COLO668 (cell line): Measurements from ENCODE around the gene RPF1.
"Not testable (repeated sequence)": the region's sequence is repeated elsewhere in the genome, so short reads cannot be mapped to it uniquely, and the experiment has no call there.

Source experiments
- DNase-seq: peaks from one replicate; lab custom pipeline; 2025; ENCODE audit not compliant: unreplicated experiment; lab: John Stamatoyannopoulos, UW

RPF1 gene

DNA sequence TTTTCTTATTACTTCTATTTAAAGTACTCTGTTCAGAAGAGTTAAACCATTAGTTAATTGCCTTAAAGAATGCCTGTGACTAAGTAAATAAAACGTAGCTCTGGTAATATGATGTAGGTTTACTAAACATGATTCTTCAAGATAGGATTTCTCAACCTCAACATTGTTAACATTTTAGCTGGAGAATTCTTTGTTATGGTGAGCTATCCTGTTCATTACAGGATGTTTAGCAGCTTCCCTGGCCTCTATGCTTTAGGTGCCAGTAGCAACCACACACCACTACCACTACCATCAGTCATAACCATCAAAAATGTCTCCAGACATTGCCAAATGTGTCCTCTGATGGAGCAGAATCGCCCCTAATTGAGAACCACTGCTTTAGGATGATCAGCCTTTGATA, 10.7 kb downstream of the RPF1 start:
- DNase-seq: no peak

DNA sequence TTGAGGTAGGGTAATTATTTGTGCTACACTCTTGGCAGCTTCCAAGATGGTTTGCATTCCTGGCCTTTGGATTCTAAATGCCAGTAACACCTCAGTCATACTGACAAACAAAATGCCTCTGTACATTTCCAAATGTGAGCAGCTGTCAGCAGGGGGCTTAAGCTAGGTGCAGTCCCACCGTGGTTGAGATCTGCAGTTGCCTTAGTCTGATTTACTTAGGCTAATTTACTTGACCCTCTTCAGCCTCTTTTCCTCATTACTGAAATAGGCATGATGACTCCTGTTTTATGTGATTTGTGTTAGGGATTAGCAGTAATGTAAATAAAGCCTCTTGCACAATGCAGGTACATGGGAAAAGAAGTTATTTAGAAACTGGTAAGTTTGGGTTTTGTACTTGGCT, 13.7 kb downstream of the RPF1 start:
- DNase-seq: no peak

DNA sequence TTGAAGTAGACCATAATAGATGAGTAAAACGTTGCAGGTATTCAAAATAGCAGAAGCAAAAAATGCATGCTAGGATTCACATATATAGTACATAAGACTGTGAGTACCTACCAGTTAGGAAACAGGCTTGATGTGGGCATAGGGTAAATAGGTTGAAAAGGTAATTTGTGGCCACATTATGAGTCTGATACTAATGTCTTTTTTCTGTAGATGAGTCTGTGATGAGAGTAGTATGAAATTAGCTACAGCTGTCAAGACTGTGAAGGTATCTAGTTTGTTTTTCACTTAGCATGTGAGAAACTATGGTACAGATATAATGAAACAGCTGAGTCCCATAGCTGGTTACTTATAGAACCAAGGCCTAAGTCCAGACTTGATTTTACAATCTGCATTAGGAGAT, 14.7 kb downstream of the RPF1 start:
- DNase-seq: no peak

DNA sequence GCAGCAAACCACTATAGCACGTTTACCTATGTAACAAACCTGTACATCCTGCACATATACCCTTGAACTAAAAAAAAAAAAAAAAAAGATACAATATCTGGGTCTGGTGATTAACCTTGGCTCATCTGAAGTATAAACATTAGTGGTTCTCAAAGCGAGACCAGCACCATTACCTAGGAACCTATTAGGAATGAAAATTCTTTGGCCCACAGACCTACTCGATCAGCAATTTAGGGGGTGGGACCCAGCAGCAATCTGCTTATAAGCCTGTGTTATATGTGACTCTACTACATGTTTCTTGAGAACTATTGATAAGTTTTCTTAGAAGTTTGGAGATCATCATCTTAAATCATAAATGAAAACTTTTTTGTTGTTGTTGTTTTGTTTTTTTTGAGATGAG, 17.4 kb downstream of the RPF1 start:
- no peak for DNase-seq

DNA sequence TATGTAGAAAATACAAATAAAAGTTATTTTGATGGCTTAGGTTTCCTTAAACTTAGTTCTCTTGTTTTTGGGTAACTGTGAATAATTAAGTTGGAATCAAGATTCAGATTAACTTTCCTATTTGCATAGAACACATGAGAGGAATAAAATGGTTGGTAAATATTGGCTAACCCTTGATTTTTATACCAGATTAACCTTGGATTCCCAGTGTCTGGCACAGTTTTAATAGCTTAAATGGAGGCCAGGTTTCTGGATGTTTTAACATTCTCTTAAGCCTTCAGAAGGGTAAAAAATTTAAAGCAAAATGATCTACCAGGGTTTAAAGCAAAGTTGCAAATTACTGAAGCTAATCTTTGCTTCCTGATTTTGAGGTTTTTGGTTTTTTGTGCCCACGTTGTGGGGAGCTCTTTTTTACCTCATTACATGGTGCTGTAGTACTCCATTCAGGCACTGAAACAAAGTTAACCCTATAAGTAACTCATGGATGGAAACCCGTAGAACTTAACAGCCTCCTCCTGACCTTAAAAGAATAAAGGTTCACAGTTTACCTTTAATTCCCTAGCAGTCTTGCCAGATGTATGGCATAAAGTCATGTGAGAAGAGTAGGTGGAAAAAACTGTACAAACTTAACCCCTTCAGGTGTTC, 18.7 kb downstream of the RPF1 start:
- no peak for DNase-seq

DNA sequence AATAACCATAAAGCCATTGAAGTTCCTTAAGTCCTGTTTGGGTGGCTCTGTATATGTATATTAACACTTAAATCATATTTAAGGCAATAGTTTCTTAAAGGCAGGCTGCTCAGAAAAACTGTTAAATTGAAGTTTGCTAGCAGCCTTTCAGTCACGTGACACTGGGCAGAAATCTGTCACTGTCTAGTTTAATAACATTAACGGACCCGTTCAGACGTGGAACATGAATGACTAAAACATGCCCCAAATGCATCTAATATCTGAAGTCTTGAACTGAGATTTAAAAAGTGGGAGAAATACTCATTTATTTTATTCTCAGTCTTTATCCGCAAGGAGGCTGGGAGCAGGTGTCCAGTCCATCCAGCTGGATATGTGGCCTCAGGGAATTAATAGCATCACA, 23.9 kb downstream of the RPF1 start:
- no peak for DNase-seq

DNA sequence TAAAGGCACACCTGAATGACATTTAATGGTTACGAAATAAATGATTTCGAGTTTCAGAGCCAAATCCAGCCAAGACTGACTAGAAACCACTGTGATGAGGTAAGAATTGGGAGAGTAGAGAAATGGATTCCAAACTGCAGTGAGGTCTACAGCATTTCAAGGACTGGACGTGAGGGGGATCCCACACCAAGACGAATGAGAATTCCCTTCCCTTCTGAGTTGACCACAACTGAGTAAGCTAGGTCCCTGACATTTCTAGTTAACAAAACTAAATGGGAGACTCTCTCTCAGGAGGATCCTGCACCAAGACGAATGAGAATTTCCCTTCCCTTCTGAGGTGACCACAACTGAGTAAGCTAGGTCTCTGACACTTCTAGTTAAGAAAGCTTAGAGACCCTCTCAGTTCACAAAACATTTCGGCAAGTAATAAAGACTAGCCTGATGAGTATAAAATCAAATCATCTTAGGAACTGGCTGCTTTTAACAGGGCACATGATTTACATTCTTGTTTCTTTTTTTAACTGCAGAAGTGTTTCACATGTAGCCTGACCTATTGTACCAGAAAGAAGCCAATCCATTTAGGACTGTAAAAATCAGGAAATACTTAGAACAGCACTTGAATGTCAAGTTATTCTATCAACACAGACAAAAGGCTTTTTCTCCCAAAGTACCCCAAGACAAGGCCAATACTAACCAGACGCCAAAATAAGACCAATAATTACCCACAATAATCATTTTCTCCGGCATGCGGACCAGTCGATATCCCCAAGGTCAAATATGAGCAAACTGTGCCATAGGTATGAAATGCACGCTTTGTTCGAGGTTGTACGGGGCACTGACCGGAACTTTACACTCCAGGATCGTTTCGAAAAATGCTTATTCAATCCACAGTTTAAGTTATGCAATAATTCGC, 25.8 kb downstream of the RPF1 start:
- no peak for DNase-seq

DNA sequence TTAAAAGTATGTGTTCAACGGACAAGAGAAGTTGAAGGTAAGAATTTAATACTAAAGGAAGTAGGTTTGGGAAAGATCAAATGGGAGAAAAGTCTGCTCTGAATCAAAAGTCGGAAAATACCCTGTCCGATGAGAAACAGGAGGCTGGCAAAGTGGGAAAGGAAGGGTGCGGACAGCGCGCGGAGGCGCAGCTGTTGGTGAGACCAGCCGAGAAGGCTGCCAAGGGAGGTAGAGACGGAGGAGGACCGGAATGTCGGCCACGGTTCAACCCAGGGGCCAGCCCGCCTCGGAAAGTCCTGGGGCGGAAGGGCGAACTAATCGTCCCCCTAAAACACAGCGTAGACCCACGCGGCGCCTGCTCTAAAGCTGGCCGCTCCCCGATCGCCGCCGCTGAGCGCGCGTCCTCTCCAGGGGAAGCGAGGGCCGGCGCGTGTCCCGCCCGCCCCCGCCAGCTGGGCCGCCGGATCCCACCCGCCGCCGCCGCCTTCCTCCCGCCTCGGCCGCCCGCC, 26.5 kb downstream of the RPF1 start:
- DNase-seq: peak; percentile 94

DNA sequence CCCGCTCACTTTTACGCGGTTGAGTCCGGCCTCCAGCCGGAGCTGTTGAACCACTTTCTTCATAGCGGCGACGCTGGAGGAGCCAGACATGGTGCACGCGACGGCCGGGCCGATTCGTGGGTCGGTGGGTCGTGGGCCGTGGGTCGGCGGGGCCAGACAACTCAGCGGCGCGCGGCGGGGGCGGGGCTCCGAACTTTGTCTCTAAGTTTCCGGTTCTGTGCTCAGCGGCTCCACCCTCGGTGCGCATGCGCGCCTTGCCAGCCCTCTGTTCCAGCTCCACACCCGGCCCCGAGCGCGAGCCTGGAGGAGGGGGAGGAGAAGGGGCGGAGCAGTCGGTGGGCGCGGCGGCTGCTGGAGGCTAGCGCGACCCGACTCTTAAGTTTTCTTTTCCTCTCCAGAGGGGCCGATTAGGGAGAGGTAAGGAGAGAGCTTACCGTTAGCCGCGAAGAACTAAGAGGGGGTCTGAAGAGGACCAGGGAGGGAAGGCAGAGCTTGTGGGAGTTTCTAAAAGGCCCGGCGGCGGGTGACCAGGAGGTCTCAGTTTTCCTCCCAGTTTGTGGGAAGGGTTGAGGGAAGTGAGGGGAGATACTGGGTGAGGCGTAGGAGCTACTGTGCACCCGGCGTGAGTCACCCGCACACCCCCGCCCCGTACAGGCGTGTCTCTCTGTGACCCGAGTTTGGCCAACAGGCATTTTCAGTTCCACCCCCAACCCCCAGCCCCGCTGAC, 27.1 kb downstream of the RPF1 start, which contains the start of the genes GNG5 and SPATA1:
TSS of gene GNG5 (minus strand) at position 580 of the 727 bp plus-strand sequence. CDS start at position 90, 490 bp downstream.
TSS of gene SPATA1 (plus strand) at position 385 of the 727 bp plus-strand sequence. CDS start 9,974 bp downstream, outside the sequence.
- peak; percentile 100 for DNase-seq

DNA sequence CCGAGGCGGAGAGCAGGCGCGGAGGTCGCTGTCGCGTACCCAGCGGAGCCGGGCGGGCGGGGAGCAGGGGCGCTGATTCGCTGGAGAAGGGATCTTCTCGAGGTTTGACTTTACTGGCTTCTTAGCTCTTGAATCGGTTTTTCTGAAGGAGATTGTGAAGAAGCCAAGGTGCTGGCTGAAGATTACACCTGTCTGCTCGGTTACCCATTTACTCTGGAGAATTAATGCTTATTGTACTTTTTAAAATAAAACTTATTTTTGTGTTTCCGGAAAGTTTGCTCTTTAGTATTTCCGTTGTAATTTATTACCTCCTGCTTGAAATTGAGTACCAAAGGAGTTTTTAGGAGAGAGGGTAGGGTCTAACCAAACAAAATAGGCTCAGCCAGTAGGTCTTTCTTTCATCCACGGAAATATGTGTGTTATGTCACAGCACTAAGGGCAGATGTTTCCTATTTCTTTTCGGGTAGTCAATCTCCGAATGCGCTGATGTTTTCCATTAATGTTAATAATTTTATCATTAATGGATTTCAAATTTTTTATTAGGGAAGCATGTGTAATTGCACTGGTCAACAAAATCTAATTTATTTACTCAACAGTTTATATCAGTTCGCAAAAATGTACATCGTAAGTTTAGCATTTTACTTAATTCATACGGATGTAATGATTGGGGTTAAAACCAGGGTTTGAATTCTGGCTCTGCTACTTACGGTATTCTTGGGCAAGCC, 27.8 kb downstream of the RPF1 start:
- no peak for DNase-seq

DNA sequence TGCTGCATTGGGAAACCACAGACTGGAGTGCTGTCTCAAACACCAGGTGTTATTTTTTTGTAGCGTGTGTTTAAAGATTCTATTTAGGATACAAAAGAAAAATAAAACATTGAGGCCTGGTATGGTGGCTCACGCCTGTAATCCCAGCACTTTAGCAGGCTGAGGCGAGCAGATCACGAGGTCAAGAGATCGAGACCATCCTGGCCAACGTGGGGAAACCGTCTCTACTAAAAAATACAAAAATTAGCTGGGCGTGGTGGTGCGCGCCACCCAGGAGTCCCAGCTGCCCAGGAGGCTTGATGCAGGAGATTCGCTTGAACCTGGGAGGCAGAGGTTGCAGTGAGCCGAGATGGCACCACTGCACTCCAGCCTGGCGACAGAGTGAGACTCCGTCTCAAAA, 28.8 kb downstream of the RPF1 start:
- not testable (repeated sequence) for DNase-seq

DNA sequence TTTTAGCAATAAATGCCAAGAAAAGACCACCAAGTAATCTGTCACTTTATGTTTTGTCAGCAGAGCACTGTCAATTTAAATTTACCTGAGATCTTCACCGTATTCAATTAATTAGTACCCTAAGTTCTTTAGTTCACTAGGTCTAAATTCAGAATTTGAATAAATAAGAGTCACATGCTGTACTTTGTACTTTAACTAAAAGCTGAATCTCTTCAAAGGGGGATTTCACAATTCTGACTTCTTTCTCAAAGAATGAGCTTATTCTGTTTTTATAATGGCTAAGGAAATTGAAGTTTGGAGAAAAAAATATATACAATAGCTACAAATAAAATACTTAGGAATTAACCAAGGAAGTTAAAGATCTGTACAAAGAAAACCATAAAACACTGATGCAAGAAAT, 29.4 kb downstream of the RPF1 start:
- DNase-seq: no peak

DNA sequence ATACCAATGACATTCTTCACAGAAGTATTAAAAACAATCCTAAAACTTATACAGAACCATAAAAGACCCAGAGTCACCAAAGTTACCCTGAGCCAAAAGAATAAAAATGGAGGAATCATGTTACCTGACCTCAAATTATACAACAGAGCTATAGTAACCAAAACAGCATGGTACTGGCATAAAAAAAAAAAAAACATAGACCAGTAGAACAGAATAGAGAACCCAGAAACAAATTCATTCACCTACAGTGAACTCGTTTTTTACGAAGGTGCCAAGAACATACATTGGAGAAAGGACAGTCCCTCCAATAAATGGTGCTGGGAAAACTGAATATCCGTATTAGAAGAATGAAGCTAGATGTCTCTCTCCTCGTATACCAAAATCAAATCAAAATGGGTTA, 30.0 kb downstream of the RPF1 start:
- no peak for DNase-seq

DNA sequence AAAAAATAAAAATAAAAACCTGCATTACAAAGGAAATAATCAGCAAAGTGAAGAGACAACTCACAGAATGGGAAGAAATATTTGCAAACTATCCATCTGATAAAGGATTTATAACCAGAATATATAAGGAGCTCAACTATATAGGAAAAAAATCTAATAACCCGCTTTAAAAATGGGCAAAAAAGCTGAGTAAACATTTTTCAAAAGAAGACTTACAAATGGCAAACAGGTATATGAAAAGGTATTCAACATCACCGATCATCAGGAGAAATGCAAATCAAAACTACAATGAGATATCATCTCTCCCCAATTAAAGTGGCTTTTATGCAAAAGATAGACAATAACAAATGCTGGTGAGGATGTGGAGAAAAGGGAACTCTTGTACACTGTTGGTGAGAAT, 31.1 kb downstream of the RPF1 start:
- DNase-seq: no peak

DNA sequence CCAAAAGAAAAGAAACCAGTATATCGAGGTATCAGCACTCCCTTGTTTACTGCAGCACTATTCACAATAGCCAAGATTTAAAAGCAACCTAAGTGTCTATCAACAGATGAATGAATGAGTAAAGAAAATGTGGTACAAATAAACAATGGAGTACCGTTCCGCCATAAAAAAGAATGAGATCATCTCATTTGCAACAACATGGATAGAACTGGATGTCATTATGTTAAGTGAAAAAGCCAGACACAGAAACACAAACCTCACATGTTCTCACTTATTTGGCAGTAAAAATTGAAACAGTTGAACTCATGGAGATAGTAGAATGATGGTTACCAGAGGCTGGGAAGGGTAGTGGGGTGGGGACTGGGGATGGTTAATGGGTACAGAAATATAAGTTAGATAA, 31.6 kb downstream of the RPF1 start:
- DNase-seq: no peak

DNA sequence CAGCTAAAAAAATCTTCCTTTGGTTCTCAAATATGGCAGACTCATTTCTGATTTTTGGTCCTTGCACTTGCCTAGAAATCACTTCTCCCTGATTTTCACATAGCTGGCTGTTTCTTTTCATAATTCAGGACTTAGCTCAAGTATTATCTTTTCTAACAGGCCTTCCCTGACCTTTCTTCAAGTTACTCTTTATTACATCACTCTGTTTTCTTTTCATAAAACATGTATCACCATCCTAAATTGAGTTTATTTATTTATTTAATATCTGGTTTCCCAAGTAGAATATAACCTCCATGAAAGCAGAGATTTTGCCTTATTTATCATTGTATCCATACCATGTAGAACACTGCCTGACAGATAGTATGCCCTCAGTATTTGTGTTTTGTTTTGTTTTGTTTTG, 45.5 kb downstream of the RPF1 start:
- no peak for DNase-seq

DNA sequence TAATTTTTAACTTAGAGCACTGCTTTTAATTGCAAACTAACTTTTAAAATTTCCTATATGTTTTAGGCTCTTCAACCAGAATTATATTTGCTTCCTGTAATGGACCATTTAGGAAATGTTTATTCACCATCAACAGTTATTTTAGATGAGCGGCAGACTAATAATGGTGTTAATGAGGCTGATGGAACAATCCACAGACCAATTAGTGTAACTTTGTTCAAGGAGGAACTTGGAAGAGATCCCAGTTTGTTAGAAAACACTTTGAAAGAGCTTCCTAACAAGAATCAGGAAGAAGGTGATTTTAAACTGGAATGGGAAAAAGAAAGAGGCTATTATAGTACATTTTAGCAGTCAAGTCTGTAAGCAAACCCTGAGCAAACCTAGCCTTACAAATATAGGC, 46.7 kb downstream of the RPF1 start:
- DNase-seq: no peak

DNA sequence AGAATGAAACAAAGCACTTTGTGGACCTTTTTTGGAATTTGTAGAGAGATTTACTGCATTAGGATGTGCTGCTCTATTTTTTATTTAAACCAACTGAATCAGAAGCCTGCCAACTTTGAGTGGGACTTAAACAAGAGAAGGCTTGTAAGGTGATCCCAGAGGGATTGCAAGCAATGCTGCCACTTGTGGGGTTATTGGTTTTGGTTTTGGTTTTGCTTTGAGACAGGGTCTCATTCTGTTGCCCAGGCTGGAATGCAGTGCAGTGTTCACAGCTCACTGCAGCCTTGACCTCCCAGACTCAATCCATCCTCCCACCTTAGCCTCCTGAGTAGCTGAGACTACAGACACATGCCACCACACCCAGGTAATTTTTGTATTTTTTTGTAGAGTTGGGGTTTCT, 59.5 kb downstream of the RPF1 start:
- DNase-seq: no peak

DNA sequence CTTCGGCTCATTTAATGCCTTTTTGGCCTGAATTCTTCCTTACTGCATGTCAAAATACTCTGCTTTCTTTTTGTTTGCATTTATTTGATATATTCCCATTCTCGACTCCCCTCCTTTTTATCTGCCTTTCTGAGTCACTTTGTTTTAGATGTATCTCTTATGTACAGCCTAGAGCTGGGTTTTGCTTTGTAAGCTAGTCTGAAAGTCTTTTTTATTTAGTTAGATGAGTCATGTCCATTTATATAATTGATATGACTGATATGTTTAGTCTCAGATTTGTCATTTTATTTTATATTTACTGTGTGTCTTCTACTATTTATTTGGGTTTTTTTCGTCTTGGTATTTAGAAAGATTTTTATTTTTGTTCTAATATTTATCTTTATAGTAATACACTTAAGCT, 60.9 kb downstream of the RPF1 start:
- no peak for DNase-seq

DNA sequence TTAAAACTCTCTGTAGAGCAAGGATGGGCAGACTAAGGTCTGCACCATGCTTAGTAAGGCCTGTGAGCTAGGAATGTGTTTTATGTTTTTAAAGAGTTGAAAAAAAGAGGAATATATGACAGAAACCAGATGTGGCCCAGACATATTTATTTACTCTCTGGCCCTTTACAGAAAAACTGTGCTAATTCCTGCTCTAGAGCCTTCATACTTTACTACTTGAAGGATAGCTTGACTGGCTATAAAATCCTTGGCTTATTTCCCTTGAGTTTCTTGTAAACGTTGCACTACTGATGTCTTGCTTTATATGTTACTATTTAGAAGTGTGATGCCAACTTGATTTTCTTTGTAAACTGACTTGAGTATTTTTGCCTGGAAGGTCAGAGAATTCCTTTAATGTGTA, 61.7 kb downstream of the RPF1 start:
- DNase-seq: no peak

DNA sequence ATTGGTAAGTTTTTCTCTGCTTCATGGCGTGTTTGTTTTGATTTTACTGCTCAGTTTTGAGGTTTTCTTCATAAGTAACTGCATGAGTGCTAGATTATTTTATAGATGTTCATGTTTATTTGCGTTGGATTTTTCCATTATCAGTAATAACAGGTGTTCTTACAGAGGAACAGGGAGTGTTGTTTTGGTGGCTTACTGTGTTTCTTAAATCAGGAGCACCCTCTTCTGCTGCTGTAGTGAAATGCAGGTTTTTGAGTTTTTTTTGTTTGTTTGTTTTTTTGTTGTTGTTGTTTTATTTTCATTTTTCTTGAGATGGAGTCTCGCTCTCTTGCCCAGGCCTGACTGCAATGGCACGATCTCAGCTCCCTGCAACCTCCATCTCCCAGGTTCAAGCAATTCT, 62.6 kb downstream of the RPF1 start:
- no peak for DNase-seq
